Measurements from ENCODE around the gene SGCA. TPM values are rescaled to one million over a fixed set of nuclear protein-coding genes. Genes with fewer than 3 reads are reported as not detected.
A peak's percentile ranks its signal among the peaks of the same experiment; 100 is the strongest.

Gene SGCA
- total RNA-seq, 2 donors from 2014 or later: 0.51 to 2.6 TPM

GRCh38 chr17:50173335-50173941 lies 7.6 kb downstream of the SGCA start:
- H3K27me3 ChIP-seq (ENCODE audit: control insufficient read depth, insufficient read depth, low read length, poor library complexity, severe bottlenecking): no peaks in the 10 kb centered on the region

GRCh38 chr17:50174444-50174843 lies 8.6 kb downstream of the SGCA start:
- Mint-ChIP-seq H3K9me3 (no peaks in the 10 kb centered on the region), H3K36me3 (ENCODE audit: low read depth) (no peaks in the 10 kb centered on the region), H3K4me1 (peaks cover 15% of the 10 kb centered on the region), H3K27me3 (ENCODE audit: insufficient read depth) (no peaks in the 10 kb centered on the region), H3K4me3 (no peak overlapping the region), H3K27ac (no peak overlapping the region)
- TF ChIP-seq CTCF (conservative IDR thresholded peaks at IDR 0.05): no peak
- Histone ChIP-seq H3K4me1 (ENCODE audit: control insufficient read depth, insufficient read depth, low read length) (peaks cover 3% of the 10 kb centered on the region), H3K4me3 (ENCODE audit: low read length) (no peak overlapping the region), H3K27me3 (ENCODE audit: control insufficient read depth, insufficient read depth, low read length, poor library complexity, severe bottlenecking) (no peaks in the 10 kb centered on the region), H3K27ac (ENCODE audit: low read depth, low read length) (no peak overlapping the region), H3K9me3 (ENCODE audit: control insufficient read depth, low read length) (no peaks in the 10 kb centered on the region), H3K9ac (ENCODE audit: extremely low read depth, low read length, poor library complexity, severe bottlenecking) (no peak overlapping the region), H3K36me3 (ENCODE audit: control insufficient read depth, insufficient read depth, low read length) (no peaks in the 10 kb centered on the region)
- 80 to 90% methylated on average over 2 to 6 of the region's 6 CpGs for WGBS, 2 experiments (ENCODE audit: insufficient coverage in 1 of 2, insufficient read length in 1 of 2)
- DNase-seq: no peak

More at GRCh38 chr17:50173335-50173941, 7.6 kb downstream of the SGCA start:
- Mint-ChIP-seq H3K36me3 (ENCODE audit: low read depth) (no peaks in the 10 kb centered on the region), H3K4me1 (peaks cover 10% of the 10 kb centered on the region), H3K27ac (peak overlapping the region; percentile 86), H3K27me3 (ENCODE audit: insufficient read depth) (peaks cover 3% of the 10 kb centered on the region), H3K4me3 (no peak overlapping the region), H3K9me3 (no peaks in the 10 kb centered on the region)
- 70 to 78% methylated on average over 3 to 10 of the region's 10 CpGs for whole genome bisulfite sequencing, 2 experiments (ENCODE audit: insufficient coverage in 1 of 2, insufficient read length in 1 of 2)
- peak; percentile 86 for DNase-seq
- no peak for TF ChIP-seq CTCF (conservative IDR thresholded peaks at IDR 0.05)
- Histone ChIP-seq H3K9ac (ENCODE audit: extremely low read depth, low read length, poor library complexity, severe bottlenecking) (no peak overlapping the region), H3K27ac (ENCODE audit: low read depth, low read length) (no peak overlapping the region), H3K4me1 (ENCODE audit: control insufficient read depth, insufficient read depth, low read length) (peaks cover 3% of the 10 kb centered on the region), H3K4me3 (ENCODE audit: low read length) (no peak overlapping the region), H3K9me3 (ENCODE audit: control insufficient read depth, low read length) (no peaks in the 10 kb centered on the region), H3K36me3 (ENCODE audit: control insufficient read depth, insufficient read depth, low read length) (no peaks in the 10 kb centered on the region)

GRCh38 chr17:50175035-50175807 lies 9.4 kb downstream of the SGCA start:
- H3K4me1 ChIP-seq (ENCODE audit: control insufficient read depth, insufficient read depth, low read length): peaks cover 3% of the 10 kb centered on the region
- no peaks in the 10 kb centered on the region for H3K9me3 ChIP-seq (ENCODE audit: control insufficient read depth, low read length)
- no peak overlapping the region for H3K4me3 Mint-ChIP-seq
- DNase-seq: no peak
- no peaks in the 10 kb centered on the region for H3K27me3 Mint-ChIP-seq (ENCODE audit: insufficient read depth)
- H3K27me3 ChIP-seq (ENCODE audit: control insufficient read depth, insufficient read depth, low read length, poor library complexity, severe bottlenecking): no peaks in the 10 kb centered on the region
- H3K36me3 Mint-ChIP-seq (ENCODE audit: low read depth): no peaks in the 10 kb centered on the region
- H3K9ac ChIP-seq (ENCODE audit: extremely low read depth, low read length, poor library complexity, severe bottlenecking): no peak overlapping the region
- H3K4me3 ChIP-seq (ENCODE audit: low read length): no peak overlapping the region
- no peak overlapping the region for H3K27ac ChIP-seq (ENCODE audit: low read depth, low read length)
- TF ChIP-seq CTCF (conservative IDR thresholded peaks at IDR 0.05): no peak
- no peaks in the 10 kb centered on the region for H3K36me3 ChIP-seq (ENCODE audit: control insufficient read depth, insufficient read depth, low read length)
- H3K4me1 Mint-ChIP-seq: peaks cover 15% of the 10 kb centered on the region
- H3K9me3 Mint-ChIP-seq: no peaks in the 10 kb centered on the region
- H3K27ac Mint-ChIP-seq: no peak overlapping the region
- WGBS, 2 experiments (ENCODE audit: insufficient coverage in 1 of 2, insufficient read length in 1 of 2): 95 to 98% methylated on average over 10 to 16 of the region's 16 CpGs

Data from endodermal cell (in vitro differentiated cells).